Activated naive CD8-positive, alpha-beta T cell treated with anti-CD3 and anti-CD28 coated beads for 36 hours (primary cell): ENCODE measurements around the gene TLX1. TPM values are rescaled to one million over a fixed set of nuclear protein-coding genes. Genes with fewer than 3 reads are reported as not detected.

ENCODE experiments used
- DNase-seq: peaks from one replicate; pipeline ENCODE4 v3.0.0; 2021
- H3K27ac Mint-ChIP-seq: one replicate; pipeline ENCODE4 v1.8.0; 2022; ENCODE audit warnings: mild to moderate bottlenecking, moderate library complexity, mixed read lengths
- H3K27me3 Mint-ChIP-seq: one replicate; pipeline ENCODE4 v1.8.0; 2022; ENCODE audit warnings: mild to moderate bottlenecking, mixed read lengths
- H3K36me3 Mint-ChIP-seq: one replicate; pipeline ENCODE4 v1.8.0; 2021; ENCODE audit warnings: mild to moderate bottlenecking, mixed read lengths
- H3K4me1 Mint-ChIP-seq: one replicate; pipeline ENCODE4 v1.8.0; 2021; ENCODE audit warnings: mixed read lengths
- H3K4me3 Mint-ChIP-seq: one replicate; pipeline ENCODE4 v1.8.0; 2022; ENCODE audit warnings: mild to moderate bottlenecking, moderate library complexity, mixed read lengths
- H3K9me3 Mint-ChIP-seq: one replicate; pipeline ENCODE4 v1.8.0; 2022; ENCODE audit warnings: mixed read lengths
- total RNA-seq, 2 experiments: library from RNA; stranded (reverse); gene quantifications; one replicate each; pipeline ENCODE4 v1.2.3, GENCODE V29; 2021

Gene TLX1
- total RNA-seq, 2 experiments from 2014 or later = not detected

DNA sequence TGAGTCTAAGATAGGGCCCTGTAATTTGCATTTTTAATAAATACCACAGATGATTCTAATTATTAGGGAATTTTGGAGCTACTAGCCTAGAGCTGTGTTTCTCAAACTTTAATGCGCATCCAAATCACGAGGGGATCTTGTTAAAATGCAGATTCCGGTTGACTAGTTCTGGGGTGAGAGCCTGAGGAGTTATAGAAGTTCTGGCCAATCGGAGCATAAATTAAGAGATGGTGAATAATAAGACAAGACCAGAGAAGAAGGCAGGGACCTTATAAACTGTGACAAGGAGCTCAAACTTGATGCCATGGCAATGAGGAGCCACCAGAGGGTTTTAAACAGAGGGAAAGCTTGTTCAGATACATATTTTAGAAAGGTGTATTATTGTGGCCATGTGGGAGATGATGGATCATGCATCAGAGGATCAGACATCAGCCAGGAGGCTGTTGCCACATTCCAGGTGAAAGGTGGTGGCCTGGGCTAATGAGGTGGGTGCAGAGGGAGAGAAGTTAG lies 29.7 kb upstream of the TLX1 start:
- Mint-ChIP-seq H3K27me3 (peaks cover 40% of the 10 kb centered on the region), H3K36me3 (no peaks in the 10 kb centered on the region), H3K9me3 (no peaks in the 10 kb centered on the region), H3K4me3 (no peak overlapping the region), H3K4me1 (no peaks in the 10 kb centered on the region), H3K27ac (no peak overlapping the region)
- DNase-seq = no peak

DNA sequence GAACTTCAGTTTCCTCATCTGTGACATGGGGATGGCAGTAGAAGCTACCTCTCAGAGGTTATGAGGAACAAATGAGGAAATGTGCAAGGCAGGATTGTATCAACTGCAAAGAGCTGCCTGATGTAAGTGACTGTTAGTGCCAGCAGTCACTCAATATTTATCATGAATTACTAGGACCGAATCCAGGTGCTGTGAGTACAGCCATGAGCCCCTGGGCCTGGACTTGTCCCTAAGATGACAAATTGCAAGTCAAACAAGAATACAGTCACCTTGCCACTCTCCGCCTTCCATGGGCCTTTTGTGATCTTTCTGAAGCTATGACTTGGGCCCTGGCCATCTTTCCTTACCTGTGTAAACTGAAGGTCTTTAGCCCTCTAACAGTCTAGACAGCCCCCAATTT lies 27.7 kb upstream of the TLX1 start:
- Mint-ChIP-seq H3K4me1 (no peaks in the 10 kb centered on the region), H3K9me3 (no peaks in the 10 kb centered on the region), H3K27me3 (peaks cover 30% of the 10 kb centered on the region), H3K36me3 (no peaks in the 10 kb centered on the region), H3K4me3 (no peak overlapping the region), H3K27ac (no peak overlapping the region)
- no peak for DNase-seq

DNA sequence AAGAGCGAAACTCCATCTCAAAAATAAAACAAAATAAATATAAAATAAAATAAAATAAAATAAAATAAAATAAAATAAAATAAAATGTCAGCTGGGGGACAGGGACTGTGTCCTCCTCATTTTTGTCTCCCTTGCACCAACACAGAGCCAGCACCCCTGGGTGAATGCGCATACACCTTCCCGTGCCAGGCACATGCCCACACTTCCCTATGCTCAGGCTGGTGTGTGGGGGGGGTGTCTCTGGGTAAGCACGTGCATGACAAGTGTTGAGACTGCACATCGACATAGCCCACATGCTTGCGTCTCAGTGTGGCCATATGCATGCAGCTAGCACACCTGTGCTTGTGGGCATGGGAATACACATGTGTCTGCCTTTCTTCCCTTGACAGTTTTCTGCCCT lies 24.7 kb upstream of the TLX1 start:
- Mint-ChIP-seq H3K27me3 (peaks cover 29% of the 10 kb centered on the region), H3K27ac (no peak overlapping the region), H3K4me1 (no peaks in the 10 kb centered on the region), H3K4me3 (no peak overlapping the region), H3K36me3 (no peaks in the 10 kb centered on the region), H3K9me3 (no peaks in the 10 kb centered on the region)
- no peak for DNase-seq

DNA sequence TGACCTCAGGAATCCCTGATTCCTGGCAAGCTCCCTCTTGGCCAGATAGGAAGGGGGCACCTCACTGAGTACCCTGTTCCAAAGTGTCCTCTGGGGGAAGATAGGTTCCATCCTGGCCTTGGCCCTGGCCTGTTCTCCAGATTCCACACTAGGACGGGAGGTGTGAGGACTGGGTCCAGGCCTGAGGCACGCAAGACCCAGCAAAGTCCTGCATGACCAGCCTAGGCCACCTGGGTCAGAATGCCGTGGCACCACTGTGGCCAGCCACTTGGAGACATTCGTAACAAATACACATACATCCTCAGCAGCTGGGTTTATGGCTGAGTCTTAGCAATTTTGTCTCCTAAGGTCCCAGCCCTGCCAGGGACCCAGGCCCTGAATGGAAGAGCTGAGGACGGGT lies 23.3 kb upstream of the TLX1 start:
- Mint-ChIP-seq H3K9me3 (no peaks in the 10 kb centered on the region), H3K4me3 (no peak overlapping the region), H3K27me3 (peaks cover 31% of the 10 kb centered on the region), H3K36me3 (no peaks in the 10 kb centered on the region), H3K27ac (no peak overlapping the region), H3K4me1 (no peaks in the 10 kb centered on the region)
- DNase-seq = no peak

DNA sequence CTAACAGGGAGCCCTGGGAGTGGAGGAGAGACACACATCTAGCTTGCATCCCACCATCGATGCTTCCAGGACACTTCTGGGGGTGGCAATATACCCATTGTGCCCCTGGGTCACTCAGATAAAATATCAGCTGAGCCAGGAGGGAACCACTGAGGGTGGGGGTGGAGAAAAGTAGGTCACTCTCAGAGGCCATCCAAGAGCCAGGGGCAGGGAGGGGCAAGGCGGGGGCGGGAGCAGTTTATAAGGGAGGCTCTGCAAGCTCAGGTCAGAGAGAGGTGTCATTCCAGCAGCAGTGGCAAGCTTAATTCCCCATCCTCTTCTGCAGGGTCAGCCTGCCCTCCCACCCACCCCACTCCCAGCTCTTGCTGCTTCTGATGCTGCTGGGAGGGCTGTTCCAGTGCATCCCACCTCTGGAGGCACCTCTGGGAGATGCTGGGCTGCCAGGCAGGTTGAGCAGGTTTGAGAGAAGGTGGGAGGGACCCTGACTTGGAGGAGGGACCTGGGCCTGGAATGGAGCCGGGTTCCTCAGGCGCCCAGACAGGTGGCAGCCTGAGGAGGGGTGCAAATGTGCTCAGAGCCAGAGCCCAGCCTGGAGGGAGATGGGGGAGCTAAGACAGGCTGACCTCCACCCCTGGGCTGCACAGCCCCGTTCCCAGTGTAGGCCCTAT lies 20.1 kb upstream of the TLX1 start:
- Mint-ChIP-seq H3K27ac (no peak overlapping the region), H3K27me3 (peaks cover 51% of the 10 kb centered on the region), H3K4me1 (no peaks in the 10 kb centered on the region), H3K9me3 (no peaks in the 10 kb centered on the region), H3K4me3 (no peak overlapping the region), H3K36me3 (no peaks in the 10 kb centered on the region)
- DNase-seq = no peak

DNA sequence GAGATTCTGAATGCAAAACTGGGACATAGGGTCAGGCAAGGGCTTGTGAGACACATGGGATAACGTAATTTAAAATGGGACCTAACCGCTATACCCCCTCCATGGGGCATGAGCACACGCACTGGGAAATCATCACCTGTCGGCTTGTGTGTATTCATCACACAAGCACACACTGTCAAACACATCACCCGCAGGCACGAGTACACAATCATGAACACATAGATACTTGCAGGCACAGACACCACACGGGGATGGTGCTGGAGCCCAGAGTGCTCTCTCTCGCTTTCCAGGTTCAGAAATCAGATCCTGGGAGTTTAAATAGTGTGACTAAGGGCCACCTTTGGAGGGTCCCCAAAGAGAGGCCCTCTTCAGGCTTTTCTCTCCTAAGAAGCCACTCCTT lies 19.6 kb upstream of the TLX1 start:
- H3K4me3 Mint-ChIP-seq = no peak overlapping the region
- no peaks in the 10 kb centered on the region for H3K9me3 Mint-ChIP-seq
- H3K27ac Mint-ChIP-seq = no peak overlapping the region
- H3K27me3 Mint-ChIP-seq = peaks cover 54% of the 10 kb centered on the region
- H3K4me1 Mint-ChIP-seq = no peaks in the 10 kb centered on the region
- DNase-seq = no peak
- H3K36me3 Mint-ChIP-seq = no peaks in the 10 kb centered on the region

DNA sequence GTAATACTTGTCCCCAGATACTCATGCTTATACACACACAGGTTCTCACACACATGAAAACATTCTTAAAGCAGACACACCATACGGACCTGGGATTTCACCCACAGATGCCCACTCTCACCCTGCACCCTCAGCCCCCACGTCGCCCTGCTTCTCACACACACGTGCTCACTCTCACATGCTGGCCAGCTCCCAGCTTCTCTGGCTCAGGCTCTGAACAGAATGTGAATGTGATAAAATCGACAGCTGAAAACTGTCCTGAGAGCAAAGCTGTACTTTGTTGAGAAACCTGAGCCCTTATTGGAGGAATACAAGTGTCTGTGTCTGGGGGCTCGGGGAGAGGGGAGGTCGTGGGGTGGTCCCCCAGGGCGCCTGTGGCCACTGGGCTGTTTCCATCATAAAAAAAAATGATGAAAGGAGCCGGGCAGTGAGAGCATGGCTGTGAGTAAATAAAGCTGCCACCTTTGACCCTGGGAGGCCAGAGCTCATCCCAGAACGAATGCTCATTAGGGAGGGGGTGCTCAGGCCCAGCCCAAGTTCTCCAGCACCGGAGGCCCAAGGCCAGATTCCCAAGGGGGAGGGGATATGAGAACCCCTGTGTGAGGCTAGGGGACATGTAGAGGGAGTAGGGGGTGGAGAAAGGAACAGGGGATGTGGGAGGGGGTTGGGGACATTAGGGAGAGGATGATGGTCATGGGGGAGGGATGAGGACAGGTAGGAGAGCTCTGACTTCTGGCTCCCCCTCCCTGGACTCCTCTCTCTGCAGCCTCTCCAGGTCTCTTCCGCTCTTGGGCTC lies 18.1 kb upstream of the TLX1 start:
- Mint-ChIP-seq H3K9me3 (no peaks in the 10 kb centered on the region), H3K27me3 (peaks cover 54% of the 10 kb centered on the region), H3K36me3 (no peaks in the 10 kb centered on the region), H3K27ac (no peak overlapping the region), H3K4me3 (no peak overlapping the region), H3K4me1 (no peaks in the 10 kb centered on the region)
- DNase-seq = no peak

DNA sequence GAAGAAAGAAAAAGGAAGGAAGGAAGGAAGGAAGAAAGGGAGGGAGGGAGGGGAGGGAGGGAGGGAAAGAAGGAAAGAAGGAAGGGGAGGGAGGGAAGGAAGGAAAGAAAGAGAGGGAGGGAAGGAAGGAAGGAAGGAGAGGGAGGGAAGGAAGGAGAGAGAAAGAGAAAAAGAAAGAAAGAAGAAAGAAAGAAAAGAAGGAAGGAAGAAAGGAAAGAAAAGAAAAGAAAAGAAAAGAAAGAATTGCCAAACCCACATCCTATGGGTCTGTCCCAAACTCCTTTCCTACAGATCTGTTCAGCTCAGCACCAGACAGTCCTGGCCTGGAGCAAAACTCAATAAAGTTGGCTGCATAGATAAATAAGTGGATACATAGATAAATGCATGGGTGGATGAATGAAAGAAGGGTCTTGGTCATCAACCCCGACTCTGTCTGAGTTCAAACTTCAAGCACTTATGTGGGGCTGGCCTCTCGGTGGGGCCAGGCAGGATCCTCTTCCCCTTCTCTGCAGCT lies 17.2 kb upstream of the TLX1 start:
- Mint-ChIP-seq H3K4me1 (no peaks in the 10 kb centered on the region), H3K27me3 (peaks cover 54% of the 10 kb centered on the region), H3K4me3 (no peak overlapping the region), H3K27ac (no peak overlapping the region), H3K36me3 (no peaks in the 10 kb centered on the region), H3K9me3 (no peaks in the 10 kb centered on the region)
- no peak for DNase-seq

DNA sequence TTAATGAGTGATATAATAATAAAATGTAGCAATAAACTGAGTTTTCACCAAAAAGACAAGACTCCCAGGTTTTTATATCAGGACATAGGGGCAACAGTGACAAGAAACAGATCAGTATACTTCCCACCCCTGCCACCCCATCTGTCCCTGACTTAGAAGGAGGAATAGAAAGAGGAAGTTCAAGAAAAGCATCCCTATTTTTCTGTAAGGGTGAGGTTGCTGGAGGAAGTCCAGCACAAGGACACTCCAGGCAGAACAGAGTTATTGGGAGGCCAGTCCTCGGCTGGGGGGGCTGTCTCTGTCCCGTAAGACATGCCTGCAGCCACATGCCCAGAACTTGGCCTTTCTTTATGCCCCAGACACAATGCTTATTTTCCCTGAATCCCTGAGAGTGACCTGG lies 16.5 kb upstream of the TLX1 start:
- Mint-ChIP-seq H3K27ac (no peak overlapping the region), H3K4me3 (no peak overlapping the region), H3K27me3 (peaks cover 51% of the 10 kb centered on the region), H3K36me3 (no peaks in the 10 kb centered on the region), H3K9me3 (no peaks in the 10 kb centered on the region), H3K4me1 (no peaks in the 10 kb centered on the region)
- no peak for DNase-seq

DNA sequence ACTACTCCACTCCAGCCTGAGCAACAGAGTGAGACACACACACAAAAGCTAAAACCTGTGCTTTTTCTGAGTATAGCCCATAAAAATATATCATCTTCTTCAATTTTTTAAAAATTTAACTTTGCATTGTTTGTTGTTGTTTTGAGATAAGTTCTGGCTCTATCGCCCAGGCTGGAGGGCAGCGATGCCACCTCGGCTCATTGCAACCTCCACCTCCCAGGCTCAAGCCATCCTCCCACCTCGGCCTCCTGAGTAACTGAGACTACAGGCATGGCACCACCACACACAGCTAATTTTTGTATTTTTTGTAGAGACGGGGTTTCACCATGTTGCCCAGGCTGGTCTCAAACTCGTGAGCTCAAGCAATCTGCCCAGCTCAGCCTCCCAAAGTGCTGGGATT lies 14.3 kb upstream of the TLX1 start:
- H3K4me1 Mint-ChIP-seq = peaks cover 9% of the 10 kb centered on the region
- DNase-seq = no peak
- H3K36me3 Mint-ChIP-seq = no peaks in the 10 kb centered on the region
- peaks cover 55% of the 10 kb centered on the region for H3K27me3 Mint-ChIP-seq
- no peaks in the 10 kb centered on the region for H3K9me3 Mint-ChIP-seq
- H3K27ac Mint-ChIP-seq = no peak overlapping the region
- no peak overlapping the region for H3K4me3 Mint-ChIP-seq

DNA sequence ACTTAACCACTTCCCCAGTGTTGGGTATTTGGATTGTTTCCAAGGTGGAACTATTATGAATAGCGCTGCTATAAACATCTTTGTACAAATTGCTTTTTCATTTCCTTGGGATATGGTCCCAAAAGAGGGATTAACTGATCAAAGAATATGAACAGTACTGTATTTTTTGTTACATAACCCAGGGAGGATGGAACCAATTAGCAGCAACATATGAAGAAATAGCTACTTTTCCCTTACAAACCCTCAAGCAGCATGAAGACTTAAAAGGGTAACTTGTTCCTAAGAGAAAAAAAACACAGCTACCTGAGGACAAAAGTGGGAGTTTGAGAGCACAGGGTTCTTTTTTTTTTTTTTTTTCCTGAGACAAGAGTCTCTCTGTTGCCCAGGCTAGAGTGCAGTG lies 13.1 kb upstream of the TLX1 start:
- Mint-ChIP-seq H3K27ac (no peak overlapping the region), H3K27me3 (peaks cover 60% of the 10 kb centered on the region), H3K4me1 (peaks cover 19% of the 10 kb centered on the region), H3K9me3 (no peaks in the 10 kb centered on the region), H3K36me3 (no peaks in the 10 kb centered on the region), H3K4me3 (no peak overlapping the region)
- DNase-seq = no peak

DNA sequence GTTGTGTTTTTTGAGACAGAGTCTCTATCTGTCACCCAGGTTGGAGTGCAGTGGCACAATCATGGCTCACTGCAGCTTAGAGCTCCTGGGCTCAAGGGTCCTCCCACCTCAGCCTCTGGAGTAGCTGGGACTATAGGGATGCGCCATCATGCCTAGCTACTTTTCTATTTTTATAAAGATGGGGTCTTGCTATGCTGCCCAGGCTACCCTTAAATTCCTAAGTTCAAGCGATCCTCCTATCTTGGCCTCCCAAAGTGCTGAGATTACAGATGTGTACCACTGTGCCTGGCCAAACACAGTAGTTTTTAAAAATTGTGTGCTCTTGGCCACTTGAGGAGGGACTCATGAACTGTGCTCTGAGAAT lies 10.6 kb upstream of the TLX1 start:
- Mint-ChIP-seq H3K27me3 (peaks cover 58% of the 10 kb centered on the region), H3K4me3 (peak overlapping the region; percentile 85), H3K36me3 (no peaks in the 10 kb centered on the region), H3K9me3 (no peaks in the 10 kb centered on the region), H3K27ac (no peak overlapping the region), H3K4me1 (peaks cover 23% of the 10 kb centered on the region)
- no peak for DNase-seq

DNA sequence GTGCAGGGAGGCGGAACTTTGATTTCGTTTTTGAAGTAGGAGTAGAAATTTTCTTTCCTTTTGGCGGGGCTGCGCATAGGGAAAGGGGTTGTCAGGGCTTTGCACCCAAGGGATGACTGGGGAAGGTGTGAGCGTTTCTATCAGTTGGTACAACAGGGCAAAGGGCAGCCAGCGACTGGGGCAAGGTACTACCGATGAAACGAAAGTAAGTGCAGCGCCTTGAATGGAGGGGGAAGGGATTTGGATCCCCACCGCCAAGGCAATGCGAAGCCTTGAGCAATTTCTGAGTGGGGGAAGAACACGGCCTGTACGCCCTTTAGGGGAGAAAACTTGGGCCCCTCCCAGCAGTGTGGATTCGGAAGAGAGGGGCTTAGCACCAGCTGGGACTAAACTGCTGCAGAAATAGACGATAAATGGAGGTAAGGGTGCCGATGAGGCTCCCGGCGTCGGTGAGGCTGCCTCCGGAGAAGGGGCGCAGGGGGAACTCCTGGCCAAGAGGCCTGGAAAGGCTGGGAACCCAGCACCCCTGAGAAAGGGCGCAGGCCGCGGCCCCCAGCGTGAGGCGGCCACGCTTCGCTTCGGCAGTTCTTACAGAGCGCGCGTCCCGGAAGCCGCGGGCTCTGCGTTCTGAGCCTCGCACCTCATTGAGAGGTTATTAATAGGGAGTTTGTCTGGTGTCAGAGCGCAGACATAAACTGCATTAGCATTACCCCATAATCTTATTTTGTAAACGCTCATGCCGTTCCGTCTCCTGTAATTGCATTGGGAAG lies 10.0 kb upstream of the TLX1 start:
- Mint-ChIP-seq H3K27ac (peak overlapping the region; percentile 63), H3K4me1 (peaks cover 23% of the 10 kb centered on the region), H3K9me3 (no peaks in the 10 kb centered on the region), H3K4me3 (peak overlapping the region; percentile 85), H3K36me3 (no peaks in the 10 kb centered on the region), H3K27me3 (peaks cover 59% of the 10 kb centered on the region)
- DNase-seq = no peak

DNA sequence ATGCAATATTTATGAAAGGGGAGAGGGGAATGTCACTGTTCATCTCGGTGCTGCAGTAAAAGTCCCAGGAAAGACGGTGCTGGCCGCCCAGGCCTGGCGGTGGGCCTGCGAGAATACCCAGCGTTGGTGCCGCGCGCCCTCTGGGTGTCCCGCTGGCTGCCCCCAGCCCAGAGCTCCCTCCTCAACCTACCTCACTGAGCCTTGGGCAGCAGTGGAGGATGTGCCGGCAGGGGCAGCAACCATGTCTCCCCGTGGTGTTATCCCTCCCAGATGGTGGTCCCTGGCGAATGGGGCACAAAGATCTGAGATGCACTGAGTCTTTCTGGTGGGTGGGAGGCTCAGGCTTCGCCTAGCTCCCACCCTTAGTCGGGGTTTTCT lies 9.5 kb upstream of the TLX1 start:
- H3K27me3 Mint-ChIP-seq = peaks cover 59% of the 10 kb centered on the region
- H3K9me3 Mint-ChIP-seq = no peaks in the 10 kb centered on the region
- no peak overlapping the region for H3K27ac Mint-ChIP-seq
- no peak for DNase-seq
- H3K36me3 Mint-ChIP-seq = no peaks in the 10 kb centered on the region
- peaks cover 23% of the 10 kb centered on the region for H3K4me1 Mint-ChIP-seq
- peak overlapping the region; percentile 85 for H3K4me3 Mint-ChIP-seq
